SH-SY5Y (cell line): ENCODE results near the gene UTP15.

ENCODE experiments used
- GATA2 ChIP-seq: IDR thresholded peaks from 2 replicates; pipeline ENCODE4 v1.6.1; 2011; ENCODE audit warnings: mild to moderate bottlenecking, low read depth, low read length
- GATA3 ChIP-seq: IDR thresholded peaks from 2 replicates; pipeline ENCODE4 v1.6.1; 2011; ENCODE audit warnings: low read depth, mild to moderate bottlenecking, low read length, moderate library complexity

UTP15 gene

DNA sequence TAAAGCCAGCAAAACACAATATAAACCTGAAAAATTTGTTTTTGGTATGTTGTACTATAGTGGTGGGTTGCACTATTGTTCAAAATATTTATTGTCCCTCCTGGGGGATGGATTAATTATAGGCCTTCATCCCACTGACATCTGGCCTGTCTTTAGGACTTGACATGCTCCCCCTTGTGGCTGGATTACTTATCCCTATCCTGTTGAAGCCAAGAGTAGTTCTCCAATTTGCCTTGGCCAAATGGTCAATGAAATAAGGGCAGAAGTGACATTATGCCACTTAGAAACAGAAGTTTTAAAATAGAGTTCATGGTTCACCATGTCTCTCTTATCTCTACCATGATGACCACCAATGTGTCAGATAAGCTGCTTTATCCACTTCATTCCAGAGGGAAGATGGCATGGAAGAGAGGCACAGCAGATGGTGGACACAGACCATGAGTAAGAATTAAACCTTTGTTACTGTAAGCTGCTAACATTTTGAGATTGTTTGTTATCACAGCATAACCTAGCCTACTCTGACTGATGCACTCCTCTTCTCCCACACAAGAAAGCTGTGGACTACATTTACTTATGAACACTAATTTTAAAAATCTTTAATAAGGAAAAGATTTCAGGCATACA is 31.3 kb downstream of the UTP15 start:
- no peak for TF ChIP-seq GATA3
- no peak for TF ChIP-seq GATA2

DNA sequence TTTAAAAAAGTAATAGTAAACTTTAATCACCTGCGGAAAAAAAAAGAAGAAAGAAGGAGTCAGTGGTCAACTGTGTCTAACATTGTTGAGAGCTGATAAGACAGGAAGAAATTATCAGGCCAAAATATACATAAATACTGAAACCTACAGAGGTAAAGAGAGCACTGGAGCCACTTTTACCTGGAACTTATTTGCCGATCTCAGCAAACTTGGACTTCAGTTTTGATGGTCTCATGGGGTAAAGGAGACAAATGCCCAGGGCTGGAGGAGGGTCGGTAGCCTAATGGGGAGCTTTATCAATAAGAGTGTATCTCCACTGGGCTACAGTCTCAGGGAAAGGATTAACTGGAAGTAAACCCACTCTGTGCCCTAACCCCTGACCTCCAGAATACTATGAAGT is 33.8 kb downstream of the UTP15 start:
- no peak for TF ChIP-seq GATA2
- TF ChIP-seq GATA3: no peak

DNA sequence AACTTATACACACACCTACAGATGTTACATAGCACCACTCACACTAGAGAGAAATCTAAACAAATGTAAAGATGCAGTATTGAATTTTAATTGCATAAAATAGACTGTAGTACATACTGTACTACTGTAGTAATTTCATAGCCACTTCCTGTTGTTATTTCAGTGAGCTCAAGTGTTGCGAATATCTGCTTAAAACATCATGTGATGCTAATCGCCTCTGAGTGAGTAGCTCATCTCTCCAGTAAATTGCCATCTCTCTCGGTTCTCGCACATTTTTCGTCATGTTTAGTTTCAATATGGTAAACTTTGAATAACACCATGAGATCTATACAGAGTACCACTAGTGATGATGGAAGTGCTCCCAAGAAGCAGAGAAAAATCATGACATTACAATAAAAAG is 38.5 kb downstream of the UTP15 start:
- TF ChIP-seq GATA2 (no peak), GATA3 (no peak)

DNA sequence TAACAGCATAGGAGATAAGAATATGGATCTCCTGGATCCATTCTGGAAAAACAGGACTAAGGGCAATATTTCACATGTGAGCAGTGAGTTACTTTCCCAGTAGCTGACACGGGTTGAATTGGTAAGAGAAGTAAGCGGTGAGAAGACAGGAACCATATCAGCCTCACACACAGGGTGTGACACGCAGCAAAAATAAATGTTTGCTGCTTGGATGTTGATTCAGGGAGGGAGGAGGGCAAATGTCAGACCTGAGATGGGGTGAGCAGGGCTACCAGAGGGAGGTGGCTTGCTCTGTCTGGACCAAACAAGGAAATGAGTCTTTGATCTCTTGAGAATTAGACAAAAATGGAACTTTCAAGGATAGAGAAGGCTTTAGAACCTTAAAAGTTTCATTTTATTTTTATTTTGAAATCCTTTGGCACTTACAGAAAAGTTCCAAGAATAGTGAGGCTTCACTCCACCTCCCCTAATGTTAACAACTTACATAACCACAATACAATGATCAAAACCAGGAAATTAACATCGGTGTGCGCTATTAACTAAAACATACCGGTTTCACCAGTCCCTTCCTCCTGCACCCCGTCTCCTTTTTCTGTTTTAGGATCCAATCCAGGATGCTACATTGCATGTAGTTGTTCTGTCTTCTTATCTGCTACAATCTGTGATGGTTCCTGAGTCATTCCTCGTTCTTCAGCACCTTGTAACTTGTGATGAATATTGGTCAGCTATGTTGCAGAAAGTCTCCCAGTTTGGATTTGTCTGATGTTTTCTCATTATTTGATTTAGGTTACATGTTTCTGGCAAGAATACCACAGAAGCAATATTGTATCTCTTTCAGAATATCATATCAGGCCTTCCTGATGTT is 39.9 kb downstream of the UTP15 start:
- TF ChIP-seq GATA2 (no peak), GATA3 (no peak)

DNA sequence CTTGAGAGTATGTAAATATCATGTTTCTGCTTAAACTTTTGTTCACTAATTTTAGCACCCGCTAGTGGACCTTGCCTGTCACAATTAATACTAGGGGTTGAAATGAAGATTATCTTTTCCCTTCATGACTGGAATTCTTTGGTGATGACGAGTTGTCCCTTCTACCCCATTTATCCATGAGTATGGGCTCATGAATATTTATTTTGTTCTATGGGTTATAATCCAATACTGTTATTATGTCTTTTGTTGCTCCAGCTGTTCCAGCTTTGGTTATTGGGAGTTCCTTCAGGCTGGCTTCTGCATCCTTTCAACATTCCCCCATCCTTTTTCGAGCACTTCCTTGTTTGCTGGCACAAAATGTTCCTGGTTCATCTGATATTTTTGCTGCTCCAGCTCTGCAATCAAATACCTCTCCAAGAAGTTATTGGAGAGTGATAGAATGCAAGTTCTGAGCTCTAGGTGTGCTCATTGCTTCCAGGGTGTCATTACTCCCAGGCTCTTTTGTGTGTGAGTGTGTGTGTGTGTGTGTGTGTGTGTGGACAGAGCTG is 40.7 kb downstream of the UTP15 start:
- no peak for TF ChIP-seq GATA3
- TF ChIP-seq GATA2: no peak

DNA sequence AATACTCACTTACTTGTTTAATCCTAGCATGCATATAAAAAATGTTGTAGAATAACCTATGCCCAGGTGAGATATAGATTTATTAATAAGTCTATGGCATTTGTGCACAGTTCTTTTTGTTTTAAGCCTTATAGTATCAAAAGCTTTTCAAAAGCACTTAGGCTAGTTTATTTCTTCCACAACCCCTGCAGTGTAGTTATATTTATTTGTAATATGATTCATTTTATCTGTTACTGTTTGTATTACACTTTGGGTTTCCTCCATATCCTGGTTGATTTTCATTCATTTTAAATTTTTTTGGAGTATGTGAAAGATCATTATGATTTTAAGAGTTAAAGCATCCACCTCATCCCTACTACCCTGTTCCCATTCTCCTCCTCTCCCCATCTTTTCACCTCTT is 41.7 kb downstream of the UTP15 start:
- TF ChIP-seq GATA2: no peak
- no peak for TF ChIP-seq GATA3

DNA sequence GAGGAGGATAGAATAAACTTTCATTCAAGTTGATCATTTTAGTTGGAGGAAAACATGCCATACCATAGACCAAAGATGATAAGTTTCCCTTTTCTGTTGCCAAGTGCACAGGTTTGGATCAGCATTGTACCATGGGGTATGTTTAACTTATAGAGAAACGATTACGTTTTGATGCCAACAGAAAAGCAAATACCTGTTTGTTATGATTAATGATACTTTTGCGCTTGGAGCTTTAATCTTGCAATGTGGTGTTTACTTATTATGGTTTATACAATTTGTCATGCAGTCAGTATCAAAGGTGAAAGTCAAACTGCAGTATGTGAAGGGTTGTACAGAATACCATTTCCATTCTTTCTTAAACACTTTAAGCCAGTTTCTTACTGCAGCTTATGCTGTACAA is 47.3 kb downstream of the UTP15 start:
- TF ChIP-seq GATA3 (no peak), GATA2 (no peak)

DNA sequence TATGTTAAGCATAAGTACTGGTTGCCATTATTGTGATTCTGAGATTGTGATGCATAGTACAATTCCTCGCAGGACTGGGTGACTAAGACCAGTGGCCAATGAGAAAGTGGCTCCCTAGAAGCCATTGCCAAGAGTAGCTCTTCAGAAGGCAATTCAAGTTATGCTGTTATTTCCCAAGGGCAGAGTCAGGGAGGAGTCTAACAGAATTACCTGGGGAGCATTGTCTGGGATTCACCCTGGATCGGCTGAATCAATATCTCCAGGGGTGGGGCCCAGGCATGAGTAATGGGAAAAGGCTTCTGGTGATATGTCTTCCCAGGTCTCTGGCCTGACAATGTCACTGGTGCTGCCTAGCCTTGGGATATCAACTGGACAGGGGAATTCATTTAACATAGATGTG is 49.5 kb downstream of the UTP15 start:
- no peak for TF ChIP-seq GATA3
- no peak for TF ChIP-seq GATA2

DNA sequence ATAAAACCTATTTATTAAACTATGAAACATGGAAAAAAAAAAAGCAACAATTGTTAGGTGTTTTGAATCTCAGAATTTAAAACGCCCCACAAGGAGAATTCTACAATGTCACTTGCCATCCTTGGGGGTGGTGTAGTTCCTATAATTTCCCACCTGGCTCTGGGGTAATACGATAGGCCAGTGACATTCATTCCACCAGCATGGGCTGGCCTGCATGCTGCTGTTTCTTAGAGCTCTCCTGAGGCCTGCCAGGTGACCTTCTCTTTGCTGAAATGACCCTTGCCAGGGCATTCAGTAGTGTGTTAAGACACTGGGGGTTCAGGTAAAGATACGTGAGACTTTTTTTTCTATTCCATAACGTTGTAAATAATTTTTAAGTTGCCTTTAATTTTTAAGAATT is 50.4 kb downstream of the UTP15 start:
- TF ChIP-seq GATA2 (no peak), GATA3 (no peak)

DNA sequence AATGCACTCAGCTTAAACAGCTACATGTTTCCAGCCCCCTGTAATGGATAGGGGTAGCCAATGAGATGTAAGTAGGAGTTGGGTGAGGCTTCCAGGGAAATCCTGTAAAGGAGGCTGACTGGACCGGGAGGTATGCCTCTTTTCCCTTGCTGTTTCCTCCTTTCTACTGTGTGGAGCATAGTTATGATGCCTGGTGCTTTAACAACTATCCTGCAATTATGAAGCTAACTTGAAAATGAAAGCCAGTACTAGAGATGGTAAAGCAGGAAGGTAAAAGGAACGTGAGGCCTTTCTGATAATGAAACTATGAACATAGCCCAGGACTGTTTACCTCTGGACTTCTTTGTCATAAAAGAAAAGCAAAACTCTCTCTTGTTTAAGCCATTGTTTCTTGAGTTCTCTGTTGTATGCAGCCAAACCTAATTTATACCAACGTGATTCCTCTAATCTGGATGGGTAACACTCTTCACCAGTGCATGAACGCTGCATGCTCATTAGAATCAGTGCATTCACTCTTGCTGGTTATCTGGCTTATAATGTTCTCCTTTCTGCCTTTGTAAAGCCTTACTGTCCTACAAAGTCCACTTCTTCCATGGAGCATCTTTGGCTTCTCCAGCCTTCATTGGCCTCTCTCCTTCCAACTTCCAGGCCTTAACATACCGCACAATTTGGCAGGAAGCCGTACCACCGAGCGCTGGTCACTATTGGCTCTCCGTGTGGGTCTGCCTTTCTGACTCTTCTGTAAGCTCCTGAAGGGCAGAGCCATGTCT is 52.2 kb downstream of the UTP15 start:
- TF ChIP-seq GATA3 (no peak), GATA2 (no peak)

DNA sequence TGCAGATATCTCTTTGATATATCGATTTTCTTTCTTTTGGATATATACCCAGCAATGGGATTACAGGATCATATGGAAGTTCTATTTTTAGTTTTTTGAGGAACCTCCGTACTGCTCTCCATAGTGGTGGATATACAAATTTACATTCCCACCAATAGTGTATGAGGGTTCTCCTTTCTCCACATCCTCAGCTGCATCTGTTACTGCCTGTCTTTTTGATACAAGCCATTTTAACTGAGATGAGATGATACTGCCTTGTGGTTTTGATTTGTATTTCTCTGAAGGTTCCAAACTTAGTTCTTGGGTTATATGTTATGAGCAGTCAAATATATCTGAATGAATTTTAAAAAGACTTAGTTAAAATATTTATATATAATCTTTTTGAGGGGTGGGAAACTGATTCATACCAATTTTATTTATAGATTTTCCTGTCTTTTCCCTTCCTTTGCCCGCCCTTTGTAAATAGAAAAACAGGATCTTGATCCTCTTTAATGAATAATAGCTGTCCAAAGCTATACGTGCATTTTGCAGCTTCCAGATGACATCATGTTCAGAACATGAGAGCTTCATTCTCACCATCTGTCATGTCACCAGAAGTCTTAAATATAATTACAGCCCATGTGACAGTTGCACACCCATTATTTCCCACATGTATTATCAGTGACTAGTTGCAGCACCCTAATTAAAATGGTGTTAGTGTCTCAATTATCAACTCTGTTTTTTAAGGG is 54.2 kb downstream of the UTP15 start:
- TF ChIP-seq GATA3 (no peak), GATA2 (no peak)

DNA sequence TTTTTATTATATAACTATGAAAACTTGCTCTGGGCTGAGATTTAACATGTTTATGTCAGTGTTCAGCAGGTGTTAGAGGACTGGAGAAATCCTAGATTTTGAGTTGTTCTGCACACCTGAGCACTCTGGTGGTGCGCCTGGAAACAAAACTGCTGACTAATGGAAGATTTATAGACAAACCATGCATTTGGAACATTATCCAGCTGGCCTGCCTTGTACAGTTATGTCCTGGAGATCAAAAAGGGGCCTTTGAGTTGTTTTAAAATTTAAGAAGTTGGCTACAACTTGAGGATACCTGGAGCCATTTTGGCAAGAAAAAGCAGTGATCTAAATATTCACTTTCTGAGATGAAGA is 54.8 kb downstream of the UTP15 start:
- no peak for TF ChIP-seq GATA3
- no peak for TF ChIP-seq GATA2

DNA sequence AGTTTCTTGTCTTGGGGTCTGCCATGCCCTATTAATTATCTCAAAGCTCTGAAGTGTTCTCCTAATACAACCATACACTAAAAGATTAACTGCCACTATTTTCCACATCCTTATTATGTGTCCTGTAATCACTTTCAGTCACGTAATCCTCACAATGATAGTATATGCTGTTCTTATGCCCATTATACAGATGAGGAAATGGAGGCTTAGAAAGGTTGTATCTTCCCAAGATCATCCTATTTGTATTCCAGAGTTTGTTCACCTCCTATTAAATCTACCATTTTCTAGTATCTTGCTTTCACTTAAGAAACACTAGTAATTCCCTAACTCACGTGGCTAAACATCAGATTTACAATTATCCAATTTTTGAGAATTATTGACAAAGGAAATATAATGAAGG is 57.5 kb downstream of the UTP15 start:
- TF ChIP-seq GATA3 (no peak), GATA2 (no peak)
